ENCODE measurements around the gene CACNA2D3. TPM values are rescaled to one million over a fixed set of nuclear protein-coding genes. Genes with fewer than 3 reads are reported as not detected.

CACNA2D3 gene
- total RNA-seq, 1 donor from 2014 or later = 21.2 TPM

GRCh38 chr3:55090746-55091145 lies 968.4 kb downstream of the CACNA2D3 start:
- TF ChIP-seq, protein P1, sequence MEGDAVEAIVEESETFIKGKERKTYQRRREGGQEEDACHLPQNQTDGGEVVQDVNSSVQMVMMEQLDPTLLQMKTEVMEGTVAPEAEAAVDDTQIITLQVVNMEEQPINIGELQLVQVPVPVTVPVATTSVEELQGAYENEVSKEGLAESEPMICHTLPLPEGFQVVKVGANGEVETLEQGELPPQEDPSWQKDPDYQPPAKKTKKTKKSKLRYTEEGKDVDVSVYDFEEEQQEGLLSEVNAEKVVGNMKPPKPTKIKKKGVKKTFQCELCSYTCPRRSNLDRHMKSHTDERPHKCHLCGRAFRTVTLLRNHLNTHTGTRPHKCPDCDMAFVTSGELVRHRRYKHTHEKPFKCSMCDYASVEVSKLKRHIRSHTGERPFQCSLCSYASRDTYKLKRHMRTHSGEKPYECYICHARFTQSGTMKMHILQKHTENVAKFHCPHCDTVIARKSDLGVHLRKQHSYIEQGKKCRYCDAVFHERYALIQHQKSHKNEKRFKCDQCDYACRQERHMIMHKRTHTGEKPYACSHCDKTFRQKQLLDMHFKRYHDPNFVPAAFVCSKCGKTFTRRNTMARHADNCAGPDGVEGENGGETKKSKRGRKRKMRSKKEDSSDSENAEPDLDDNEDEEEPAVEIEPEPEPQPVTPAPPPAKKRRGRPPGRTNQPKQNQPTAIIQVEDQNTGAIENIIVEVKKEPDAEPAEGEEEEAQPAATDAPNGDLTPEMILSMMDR (IDR thresholded peaks at IDR 0.05; ENCODE audit: borderline replicate concordance) = no peak
- intact Hi-C loops (cut with micrococcal nuclease) = no loop called here
- Histone ChIP-seq H3K4me1 (no peaks in the 10 kb centered on the region), H3K27ac (replicated peaks) (no peak overlapping the region), H3K4me3 (no peak overlapping the region), H3K36me3 (no peaks in the 10 kb centered on the region), H3K9me3 (replicated peaks) (peaks cover 11% of the 10 kb centered on the region), H3K27me3 (ENCODE audit: low read depth) (peaks cover 12% of the 10 kb centered on the region)
- no peak for DNase-seq

DNA sequence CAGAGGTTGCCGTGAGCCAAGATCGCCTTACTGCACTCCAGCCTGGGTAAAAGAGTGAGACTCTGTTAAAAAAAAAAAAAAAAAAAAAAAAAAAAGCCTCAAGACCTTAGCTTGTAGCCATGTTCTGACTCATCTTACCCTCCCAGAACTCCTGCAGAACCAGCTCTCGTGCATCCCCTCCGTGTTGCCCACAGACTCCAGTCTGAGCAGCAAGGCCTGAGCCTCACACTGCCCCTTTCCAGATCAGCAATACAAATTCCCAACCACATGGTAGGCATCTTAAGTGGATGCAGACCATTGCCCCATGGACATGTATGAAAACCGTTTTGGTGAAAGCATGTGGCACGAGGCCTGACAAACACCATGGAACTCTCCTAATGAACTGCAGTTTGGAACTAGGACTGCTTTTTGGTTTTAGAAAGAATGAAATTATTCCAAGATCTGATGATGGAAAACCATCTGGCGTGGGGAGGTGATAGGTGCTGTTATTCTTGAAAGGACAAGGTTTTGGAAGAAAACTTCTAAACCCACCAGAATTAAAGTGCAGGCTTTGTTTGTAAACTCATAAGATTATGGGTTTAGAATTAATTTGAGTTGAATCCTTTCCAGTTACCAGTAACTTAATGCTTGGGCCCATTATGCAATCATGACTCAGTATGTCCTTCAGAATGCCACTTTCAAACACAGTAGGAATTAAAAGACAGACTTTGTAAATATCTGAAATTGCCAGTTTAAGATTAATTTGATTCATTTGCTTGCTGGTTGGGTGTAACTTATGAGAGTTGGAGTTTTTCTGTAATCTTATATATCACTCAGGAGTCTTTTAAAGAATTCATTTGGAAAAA lies 969.3 kb downstream of the CACNA2D3 start:
- no peak for DNase-seq
- no peaks in the 10 kb centered on the region for H3K36me3 ChIP-seq
- peaks cover 11% of the 10 kb centered on the region for H3K9me3 ChIP-seq (replicated peaks)
- H3K27ac ChIP-seq (replicated peaks) = no peak overlapping the region
- H3K4me3 ChIP-seq = no peak overlapping the region
- no peaks in the 10 kb centered on the region for H3K4me1 ChIP-seq
- H3K27me3 ChIP-seq (ENCODE audit: low read depth) = peaks cover 12% of the 10 kb centered on the region
- intact Hi-C loops (cut with micrococcal nuclease) = no loop called here
- TF ChIP-seq, protein P1 (IDR thresholded peaks at IDR 0.05; ENCODE audit: borderline replicate concordance) = no peak

- intact Hi-C loops (cut with micrococcal nuclease) = no loop called here
- H3K4me3 ChIP-seq = no peak overlapping the region
- no peaks in the 10 kb centered on the region for H3K36me3 ChIP-seq
- TF ChIP-seq, protein P1 (IDR thresholded peaks at IDR 0.05; ENCODE audit: borderline replicate concordance) = no peak
- no peak overlapping the region for H3K27ac ChIP-seq (replicated peaks)
- H3K27me3 ChIP-seq (ENCODE audit: low read depth) = no peaks in the 10 kb centered on the region
- DNase-seq = no peak
- H3K9me3 ChIP-seq (replicated peaks) = peaks cover 11% of the 10 kb centered on the region
- no peaks in the 10 kb centered on the region for H3K4me1 ChIP-seq
Observed at GRCh38 chr3:55094676-55095075, 972.3 kb downstream of the CACNA2D3 start.

- peaks cover 11% of the 10 kb centered on the region for H3K9me3 ChIP-seq (replicated peaks)
- no peaks in the 10 kb centered on the region for H3K27me3 ChIP-seq (ENCODE audit: low read depth)
- H3K4me1 ChIP-seq = no peaks in the 10 kb centered on the region
- H3K4me3 ChIP-seq = no peak overlapping the region
- TF ChIP-seq, protein P1 (IDR thresholded peaks at IDR 0.05; ENCODE audit: borderline replicate concordance) = no peak
- H3K36me3 ChIP-seq = no peaks in the 10 kb centered on the region
- intact Hi-C loops (cut with micrococcal nuclease) = no loop called here
- no peak for DNase-seq
- H3K27ac ChIP-seq (replicated peaks) = no peak overlapping the region
Observed at GRCh38 chr3:55097441-55097840, 975.1 kb downstream of the CACNA2D3 start.

- intact Hi-C loops (cut with micrococcal nuclease) = no loop called here
- H3K4me3 ChIP-seq = no peak overlapping the region
Observed at GRCh38 chr3:55105647-55106046, 983.3 kb downstream of the CACNA2D3 start.

More at GRCh38 chr3:55105647-55106046, 983.3 kb downstream of the CACNA2D3 start:
- no peak overlapping the region for H3K27ac ChIP-seq (replicated peaks)
- DNase-seq = no peak
- no peaks in the 10 kb centered on the region for H3K9me3 ChIP-seq (replicated peaks)
- TF ChIP-seq, protein P1 (IDR thresholded peaks at IDR 0.05; ENCODE audit: borderline replicate concordance) = no peak
- H3K4me1 ChIP-seq = no peaks in the 10 kb centered on the region
- H3K27me3 ChIP-seq (ENCODE audit: low read depth) = peaks cover 5% of the 10 kb centered on the region
- H3K36me3 ChIP-seq = no peaks in the 10 kb centered on the region
